GM23338 (cell line): ENCODE measurements around the gene ZNF391. TPM values are rescaled to one million over a fixed set of nuclear protein-coding genes. Genes with fewer than 3 reads are reported as not detected.

Experiments used
- ATAC-seq: fragments of 200-7000 bp; cut with Tn5 transposase; 3 replicates; pipeline ENCODE4 v1.9.1; 2020
- DNase-seq: peaks from one replicate; pipeline ENCODE4 v3.0.0-alpha.2; 2015; ENCODE audit warnings: low spot score
- H2AFZ ChIP-seq: fragments of 200-600 bp; sonication (generic); 2 replicates; pipeline ENCODE4 v1.8.0; 2016; ENCODE audit warnings: antibody characterized with exemption, mild to moderate bottlenecking, moderate library complexity
- H3F3A ChIP-seq: fragments of 200-600 bp; sonication (generic); replicated peaks from 2 replicates; pipeline ENCODE4 v1.8.0; 2017; ENCODE audit warnings: antibody characterized with exemption, mixed run types, low read depth
- H3K27ac ChIP-seq: fragments of 200-600 bp; sonication (generic); 2 replicates; pipeline ENCODE4 v1.6.1; 2016; ENCODE audit warnings: low read depth
- H3K27me3 ChIP-seq: fragments of 200-600 bp; sonication (generic); 2 replicates; pipeline ENCODE4 v1.8.0; 2016; ENCODE audit warnings: mild to moderate bottlenecking, mixed run types, moderate library complexity; ENCODE audit not compliant: insufficient read depth
- H3K36me3 ChIP-seq: fragments of 200-600 bp; sonication (generic); 2 replicates; pipeline ENCODE4 v1.8.0; 2016; ENCODE audit warnings: mild to moderate bottlenecking; ENCODE audit not compliant: insufficient read depth
- H3K4me1 ChIP-seq: fragments of 200-600 bp; sonication (generic); 2 replicates; pipeline ENCODE4 v1.8.0; 2016; ENCODE audit warnings: mild to moderate bottlenecking, moderate library complexity; ENCODE audit not compliant: insufficient read depth
- H3K4me2 ChIP-seq: fragments of 200-600 bp; sonication (generic); 2 replicates; pipeline ENCODE4 v1.7.1; 2017; ENCODE audit warnings: mixed run types
- H3K4me3 ChIP-seq: fragments of 200-600 bp; sonication (generic); 2 replicates; pipeline ENCODE4 v1.6.1; 2016; ENCODE audit warnings: mixed run types
- H3K79me2 ChIP-seq: fragments of 200-600 bp; sonication (generic); replicated peaks from 2 replicates; pipeline ENCODE4 v1.8.0; 2017; ENCODE audit warnings: mild to moderate bottlenecking; ENCODE audit not compliant: insufficient read depth
- H3K9me2 ChIP-seq: fragments of 200-600 bp; sonication (generic); 2 replicates; pipeline ENCODE4 v1.8.0; 2017; ENCODE audit not compliant: insufficient read depth
- H4K20me1 ChIP-seq: fragments of 200-600 bp; sonication (generic); replicated peaks from 2 replicates; pipeline ENCODE4 v1.8.0; 2017; ENCODE audit warnings: mild to moderate bottlenecking; ENCODE audit not compliant: insufficient read depth
- H3K27ac Mint-ChIP-seq: 2 replicates; pipeline ENCODE4 v1.8.0; 2020; ENCODE audit warnings: inconsistent platforms, mild to moderate bottlenecking, moderate library complexity, mixed read lengths
- H3K27me3 Mint-ChIP-seq: 3 replicates; pipeline ENCODE4 v1.8.0; 2022; ENCODE audit warnings: low read depth, mild to moderate bottlenecking, moderate library complexity, mixed read lengths, inconsistent platforms; ENCODE audit not compliant: insufficient read depth, poor library complexity
- H3K36me3 Mint-ChIP-seq: 3 replicates; pipeline ENCODE4 v1.8.0; 2021; ENCODE audit warnings: low read depth, mild to moderate bottlenecking, inconsistent platforms, moderate library complexity, mixed read lengths
- H3K4me1 Mint-ChIP-seq: 3 replicates; pipeline ENCODE4 v1.8.0; 2020; ENCODE audit warnings: mild to moderate bottlenecking, inconsistent platforms, mixed read lengths
- H3K4me3 Mint-ChIP-seq: 3 replicates; pipeline ENCODE4 v1.8.0; 2021; ENCODE audit warnings: moderate library complexity, mild to moderate bottlenecking, inconsistent platforms, mixed read lengths
- H3K9me3 Mint-ChIP-seq: 3 replicates; pipeline ENCODE4 v1.8.0; 2020; ENCODE audit warnings: moderate library complexity, mild to moderate bottlenecking, inconsistent platforms, mixed read lengths
- CREB1 ChIP-seq: fragments of 250-450 bp; sonication (Bioruptor Pico); IDR thresholded peaks from 2 replicates; pipeline ENCODE4 v1.5.0; 2020; ENCODE audit warnings: low read depth, mild to moderate bottlenecking, moderate library complexity
- EZH2 ChIP-seq: fragments of 200-600 bp; sonication (generic); IDR thresholded peaks from one replicate; pipeline ENCODE4 v1.8.0; 2017; ENCODE audit warnings: antibody characterized with exemption, mild to moderate bottlenecking, low read depth; ENCODE audit not compliant: unreplicated experiment
- EZH2phosphoT487 ChIP-seq: fragments of 200-600 bp; sonication (generic); IDR thresholded peaks from one replicate; pipeline ENCODE4 v1.8.1; 2018; ENCODE audit warnings: antibody characterized with exemption; ENCODE audit not compliant: unreplicated experiment
- JUNB ChIP-seq: IDR thresholded peaks from one replicate; pipeline ENCODE4 v1.6.1; 2016; ENCODE audit warnings: antibody characterized with exemption; ENCODE audit not compliant: unreplicated experiment
- POLR2AphosphoS5 ChIP-seq: IDR thresholded peaks from 2 replicates; pipeline ENCODE4 v1.6.1; 2016; ENCODE audit warnings: antibody characterized with exemption, low read depth
- STAT1 ChIP-seq: IDR thresholded peaks from one replicate; pipeline ENCODE4 v1.6.1; 2016; ENCODE audit warnings: antibody characterized with exemption; ENCODE audit not compliant: unreplicated experiment
- ZNF114 ChIP-seq: fragments of 250-450 bp; sonication (Bioruptor Pico); IDR thresholded peaks from 2 replicates; pipeline ENCODE4 v1.5.0; 2020; ENCODE audit warnings: mild to moderate bottlenecking, moderate library complexity
- ZNF462 ChIP-seq: fragments of 250-450 bp; sonication (Bioruptor Pico); IDR thresholded peaks from 2 replicates; pipeline ENCODE4 v1.5.0; 2020; ENCODE audit warnings: mild to moderate bottlenecking, moderate library complexity
- polyA plus RNA-seq: library from polyadenylated mRNA; unstranded; fragments of >200 nt; fragmentation: Nextera tagmentation; extraction: Ambion mirVana; gene quantifications from 2 replicates; pipeline ENCODE4 v1.2.1, GENCODE V29; 2016
- total RNA-seq: library from RNA; depleted of rRNA; stranded (reverse); fragments of >200 nt; shearing (Covaris generic); gene quantifications from 2 replicates; pipeline ENCODE4 v1.2.3, GENCODE V29; 2014
- TF ChIP-seq, protein P1 (sequence below), 2 experiments: fragments of 200-600 bp in 1 of 2; sonication (generic) in 1 of 2; conservative IDR thresholded peaks; 2 replicates each; pipeline versions ENCODE4 v1.5.1 to v1.6.1; 2016 to 2017; ENCODE audit warnings: antibody characterized with exemption in 2 of 2, low read depth in 2 of 2, mild to moderate bottlenecking in 2 of 2, moderate library complexity in 1 of 2
- TF ChIP-seq, protein P2 (sequence below): IDR thresholded peaks from 2 replicates; pipeline ENCODE4 v1.6.1; 2016; ENCODE audit warnings: antibody characterized with exemption
- TF ChIP-seq, protein P3 (sequence below): IDR thresholded peaks from one replicate; pipeline ENCODE4 v1.6.1; 2018; ENCODE audit warnings: antibody characterized with exemption; ENCODE audit not compliant: unreplicated experiment

ZNF391 gene
- total and polyA plus RNA-seq, 2 experiments from 2014 or later = 11.4 to 22.5 TPM

DNA sequence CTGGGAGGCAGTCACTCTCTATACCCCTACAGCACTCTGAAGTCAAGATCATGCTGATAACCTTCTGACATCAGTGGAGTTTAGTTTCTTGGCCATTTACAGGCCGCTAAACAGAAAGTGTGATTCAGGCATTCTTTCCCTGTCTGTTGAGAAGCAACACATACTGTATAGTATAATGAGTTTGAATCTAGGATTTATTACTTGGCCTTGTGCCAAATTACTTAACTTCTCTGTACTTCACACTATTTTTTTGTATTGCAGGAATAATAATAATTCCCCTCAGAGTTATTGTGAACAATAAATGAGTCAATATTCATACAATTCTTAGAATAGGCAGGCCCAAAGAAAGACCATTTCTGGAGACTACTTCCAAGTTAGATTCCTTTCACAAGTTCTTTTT is 4.1 kb downstream of the ZNF391 start (continued):
- TF ChIP-seq STAT1 (no peak), EZH2 (no peak), POLR2AphosphoS5 (no peak), EZH2phosphoT487 (no peak), JUNB (no peak), CREB1 (CRISPR knock-in tag) (no peak), ZNF114 (CRISPR knock-in tag) (no peak)
- TF ChIP-seq, protein P1, sequence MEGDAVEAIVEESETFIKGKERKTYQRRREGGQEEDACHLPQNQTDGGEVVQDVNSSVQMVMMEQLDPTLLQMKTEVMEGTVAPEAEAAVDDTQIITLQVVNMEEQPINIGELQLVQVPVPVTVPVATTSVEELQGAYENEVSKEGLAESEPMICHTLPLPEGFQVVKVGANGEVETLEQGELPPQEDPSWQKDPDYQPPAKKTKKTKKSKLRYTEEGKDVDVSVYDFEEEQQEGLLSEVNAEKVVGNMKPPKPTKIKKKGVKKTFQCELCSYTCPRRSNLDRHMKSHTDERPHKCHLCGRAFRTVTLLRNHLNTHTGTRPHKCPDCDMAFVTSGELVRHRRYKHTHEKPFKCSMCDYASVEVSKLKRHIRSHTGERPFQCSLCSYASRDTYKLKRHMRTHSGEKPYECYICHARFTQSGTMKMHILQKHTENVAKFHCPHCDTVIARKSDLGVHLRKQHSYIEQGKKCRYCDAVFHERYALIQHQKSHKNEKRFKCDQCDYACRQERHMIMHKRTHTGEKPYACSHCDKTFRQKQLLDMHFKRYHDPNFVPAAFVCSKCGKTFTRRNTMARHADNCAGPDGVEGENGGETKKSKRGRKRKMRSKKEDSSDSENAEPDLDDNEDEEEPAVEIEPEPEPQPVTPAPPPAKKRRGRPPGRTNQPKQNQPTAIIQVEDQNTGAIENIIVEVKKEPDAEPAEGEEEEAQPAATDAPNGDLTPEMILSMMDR (conservative IDR thresholded peaks at IDR 0.05; ENCODE audit: low read depth in 2 of 2) = no peak
- TF ChIP-seq, protein P2, sequence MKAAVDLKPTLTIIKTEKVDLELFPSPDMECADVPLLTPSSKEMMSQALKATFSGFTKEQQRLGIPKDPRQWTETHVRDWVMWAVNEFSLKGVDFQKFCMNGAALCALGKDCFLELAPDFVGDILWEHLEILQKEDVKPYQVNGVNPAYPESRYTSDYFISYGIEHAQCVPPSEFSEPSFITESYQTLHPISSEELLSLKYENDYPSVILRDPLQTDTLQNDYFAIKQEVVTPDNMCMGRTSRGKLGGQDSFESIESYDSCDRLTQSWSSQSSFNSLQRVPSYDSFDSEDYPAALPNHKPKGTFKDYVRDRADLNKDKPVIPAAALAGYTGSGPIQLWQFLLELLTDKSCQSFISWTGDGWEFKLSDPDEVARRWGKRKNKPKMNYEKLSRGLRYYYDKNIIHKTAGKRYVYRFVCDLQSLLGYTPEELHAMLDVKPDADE = no peak
- TF ChIP-seq, protein P3, sequence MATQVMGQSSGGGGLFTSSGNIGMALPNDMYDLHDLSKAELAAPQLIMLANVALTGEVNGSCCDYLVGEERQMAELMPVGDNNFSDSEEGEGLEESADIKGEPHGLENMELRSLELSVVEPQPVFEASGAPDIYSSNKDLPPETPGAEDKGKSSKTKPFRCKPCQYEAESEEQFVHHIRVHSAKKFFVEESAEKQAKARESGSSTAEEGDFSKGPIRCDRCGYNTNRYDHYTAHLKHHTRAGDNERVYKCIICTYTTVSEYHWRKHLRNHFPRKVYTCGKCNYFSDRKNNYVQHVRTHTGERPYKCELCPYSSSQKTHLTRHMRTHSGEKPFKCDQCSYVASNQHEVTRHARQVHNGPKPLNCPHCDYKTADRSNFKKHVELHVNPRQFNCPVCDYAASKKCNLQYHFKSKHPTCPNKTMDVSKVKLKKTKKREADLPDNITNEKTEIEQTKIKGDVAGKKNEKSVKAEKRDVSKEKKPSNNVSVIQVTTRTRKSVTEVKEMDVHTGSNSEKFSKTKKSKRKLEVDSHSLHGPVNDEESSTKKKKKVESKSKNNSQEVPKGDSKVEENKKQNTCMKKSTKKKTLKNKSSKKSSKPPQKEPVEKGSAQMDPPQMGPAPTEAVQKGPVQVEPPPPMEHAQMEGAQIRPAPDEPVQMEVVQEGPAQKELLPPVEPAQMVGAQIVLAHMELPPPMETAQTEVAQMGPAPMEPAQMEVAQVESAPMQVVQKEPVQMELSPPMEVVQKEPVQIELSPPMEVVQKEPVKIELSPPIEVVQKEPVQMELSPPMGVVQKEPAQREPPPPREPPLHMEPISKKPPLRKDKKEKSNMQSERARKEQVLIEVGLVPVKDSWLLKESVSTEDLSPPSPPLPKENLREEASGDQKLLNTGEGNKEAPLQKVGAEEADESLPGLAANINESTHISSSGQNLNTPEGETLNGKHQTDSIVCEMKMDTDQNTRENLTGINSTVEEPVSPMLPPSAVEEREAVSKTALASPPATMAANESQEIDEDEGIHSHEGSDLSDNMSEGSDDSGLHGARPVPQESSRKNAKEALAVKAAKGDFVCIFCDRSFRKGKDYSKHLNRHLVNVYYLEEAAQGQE = no peak

DNA sequence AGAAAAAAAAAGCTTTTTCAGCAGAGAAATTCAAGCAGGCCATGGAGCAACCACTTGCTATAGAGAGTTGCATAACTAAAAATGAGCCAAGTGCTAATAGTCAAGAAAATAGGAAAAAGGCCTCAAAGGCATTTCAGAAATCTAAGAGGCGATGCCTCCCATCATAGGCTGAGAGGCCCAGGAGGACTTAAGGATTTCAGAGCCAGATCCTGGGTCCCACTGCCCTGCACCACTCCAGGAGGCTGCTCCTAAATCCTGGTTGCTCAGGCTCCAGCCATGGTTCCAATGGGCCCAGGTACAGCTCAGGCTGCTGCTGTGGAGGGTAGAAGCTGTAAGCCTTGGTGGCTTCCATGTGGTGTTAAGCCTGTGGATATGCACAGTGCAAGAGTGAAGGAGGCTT is 5.5 kb downstream of the ZNF391 start:
- Histone ChIP-seq H3K4me2 (no peak overlapping the region), H3F3A (no peaks in the 10 kb centered on the region), H3K79me2 (peaks cover 23% of the 10 kb centered on the region), H2AFZ (no peak overlapping the region), H3K36me3 (peaks cover 5% of the 10 kb centered on the region), H3K27ac (no peak overlapping the region), H4K20me1 (peaks cover 5% of the 10 kb centered on the region; the same call in 1 of the 2 replicates), H3K9me2 (no peaks in the 10 kb centered on the region; the same call in 1 of the 2 replicates), H3K4me1 (no peaks in the 10 kb centered on the region; the same call in 1 of the 2 replicates), H3K4me3 (no peak overlapping the region), H3K27me3 (no peaks in the 10 kb centered on the region)
- TF ChIP-seq ZNF462 (CRISPR knock-in tag) (no peak), STAT1 (no peak), CREB1 (CRISPR knock-in tag) (no peak)
- Mint-ChIP-seq H3K27me3 (peaks cover 7% of the 10 kb centered on the region), H3K4me3 (no peak overlapping the region; the same call in 2 of the 3 replicates), H3K9me3 (peaks cover 39% of the 10 kb centered on the region), H3K27ac (no peak overlapping the region), H3K4me1 (peaks cover 4% of the 10 kb centered on the region), H3K36me3 (peaks cover 64% of the 10 kb centered on the region)
- no peak for DNase-seq
- ATAC-seq = no peak
